Transverse colon (tissue), 4 donors: ENCODE measurements around the gene GTF2IRD1. TPM values are rescaled to one million over a fixed set of nuclear protein-coding genes. Genes with fewer than 3 reads are reported as not detected.
A peak's percentile ranks its signal among the peaks of the same experiment; 100 is the strongest.

Experiments
- DNase-seq: peaks from one replicate; pipeline ENCODE4 v3.0.0-alpha.2; 2019
- H3K27ac ChIP-seq, 4 donors: fragments of 200-600 bp; sonication (generic); 2 replicates each; pipeline ENCODE4 v1.5.1; 2016 to 2018; ENCODE audit warnings: inconsistent platforms in 4 of 4
- H3K27me3 ChIP-seq: fragments of 200-600 bp; sonication (generic); 2 replicates; pipeline ENCODE4 v1.5.1; 2017; ENCODE audit warnings: inconsistent platforms
- H3K36me3 ChIP-seq, 4 donors: fragments of 200-600 bp; sonication (generic); 2 replicates each; pipeline ENCODE4 v1.5.1; 2017 to 2019; ENCODE audit warnings: inconsistent platforms in 4 of 4
- H3K4me1 ChIP-seq, 4 donors: fragments of 200-600 bp; sonication (generic); 2 replicates each; pipeline ENCODE4 v1.5.1; 2017 to 2020; ENCODE audit warnings: inconsistent platforms in 4 of 4
- H3K4me3 ChIP-seq, 4 donors: fragments of 200-600 bp; sonication (generic); 1 replicate in 1 of 4; 2 replicates in 3 of 4; pipeline versions ENCODE4 v1.5.1 to v1.6.1; 2017 to 2019; ENCODE audit warnings: inconsistent platforms in 4 of 4
- H3K9me3 ChIP-seq, 2 donors: fragments of 200-600 bp; sonication (generic); 2 replicates each; pipeline ENCODE4 v1.5.1; 2017 to 2019; ENCODE audit warnings: inconsistent platforms in 2 of 2
- CTCF ChIP-seq, 5 experiments: fragments of 200-600 bp in 3 of 5; fragments of 450-650 bp in 2 of 5; sonication (generic) in 3 of 5; IDR thresholded peaks; 1 replicate in 2 of 5; 2 replicates in 3 of 5; pipeline ENCODE4 v1.5.1; 2016 to 2017; ENCODE audit warnings: antibody characterized with exemption in 5 of 5, inconsistent platforms in 3 of 5, mild to moderate bottlenecking in 2 of 5, moderate library complexity in 1 of 5
- EP300 ChIP-seq: sonication (generic); formaldehyde crosslinking; IDR thresholded peaks from one replicate; pipeline ENCODE4 v1.6.1; 2017; ENCODE audit warnings: antibody characterized with exemption, low read depth
- POLR2A ChIP-seq: fragments of 450-650 bp; IDR thresholded peaks from one replicate; pipeline ENCODE4 v1.6.1; 2016; ENCODE audit warnings: antibody characterized with exemption, mild to moderate bottlenecking, moderate library complexity
- POLR2AphosphoS5 ChIP-seq, 3 donors: sonication (generic); formaldehyde crosslinking; IDR thresholded peaks; one replicate each; pipeline ENCODE4 v1.6.1; 2016; ENCODE audit warnings: antibody characterized with exemption in 3 of 3
- WGBS, 2 donors: methylation state at CpG; one replicate each; pipeline ENCODE4 v1.1.5; 2018; ENCODE audit warnings: low coverage in 1 of 2; 5-methylcytosine and 5-hydroxymethylcytosine counted together
- in situ Hi-C, 4 donors: fragments of 200-750 bp; cut with MboI; loops; one replicate each; pipeline versions ENCODE4 v1.15.0 to v1.15.1; 2017; ENCODE audit warnings: low sequenced_read_pairs in 3 of 4, low pct_ligation_motif_present in 1 of 4, low pct_unique_long_range_greater_than_20kb in 1 of 4
- intact Hi-C: fragments of 100-400 bp; cut with DNase I; formaldehyde crosslinking; loops from one replicate; pipeline ENCODE4 v1.15.1; 2023; ENCODE audit warnings: low total_unique reads
- total RNA-seq, 4 donors: library from RNA; depleted of rRNA; stranded (reverse); fragments of >200 nt; gene quantifications; one replicate each; pipeline ENCODE4 v1.1.0, GENCODE V29; 2016

The GTF2IRD1 gene
- total RNA-seq, 4 donors from 2014 or later, result 4.6 to 22.4 (median 14.7) TPM

GRCh38 chr7:74455928-74456327 lies 2.2 kb downstream of the GTF2IRD1 start:
- no peak for TF ChIP-seq POLR2AphosphoS5 (IDR thresholded peaks at IDR 0.05)
- no peak for TF ChIP-seq CTCF (IDR thresholded peaks at IDR 0.05)
- TF ChIP-seq POLR2A, result no peak
- no peak for TF ChIP-seq EP300
- no peak overlapping the region for H3K4me3 ChIP-seq
- intact Hi-C loops (no loop called here), in situ Hi-C loops (no loop called here)
- WGBS, 2 donors, result 56 to 60% methylated on average over 2 to 6 of the region's 6 CpGs
- H3K9me3 ChIP-seq, result no peaks in the 10 kb centered on the region
- no peaks in the 10 kb centered on the region for H3K27me3 ChIP-seq
- H3K4me1 ChIP-seq, result peaks cover 19 to 35% (median 29%) of the 10 kb centered on the region in 4 donors
- DNase-seq, result no peak
- peak overlapping the region; percentile 81 to 96 (median 90) for H3K27ac ChIP-seq
- H3K36me3 ChIP-seq, result no peaks in the 10 kb centered on the region

GRCh38 chr7:74457007-74457406 lies 3.3 kb downstream of the GTF2IRD1 start:
- intact Hi-C loops, result no loop called here
- peak overlapping the region in 1 of 4 donors; percentile 28 for H3K27ac ChIP-seq
- 89% methylated on average over 5 of the region's 5 CpGs; no CpG with 5 or more reads in 1 of the 2 donors for WGBS, 2 donors
- in situ Hi-C loops, result no loop called here
- TF ChIP-seq POLR2A (no peak), POLR2AphosphoS5 (IDR thresholded peaks at IDR 0.05) (no peak), EP300 (no peak), CTCF (IDR thresholded peaks at IDR 0.05) (no peak)
- H3K4me1 ChIP-seq, result peaks cover 19 to 34% (median 28%) of the 10 kb centered on the region in 4 donors
- no peak for DNase-seq
- H3K36me3 ChIP-seq, result no peaks in the 10 kb centered on the region
- no peaks in the 10 kb centered on the region for H3K9me3 ChIP-seq
- no peak overlapping the region for H3K4me3 ChIP-seq
- no peaks in the 10 kb centered on the region for H3K27me3 ChIP-seq

- no peaks in the 10 kb centered on the region for H3K27me3 ChIP-seq
- TF ChIP-seq CTCF (IDR thresholded peaks at IDR 0.05) (no peak), POLR2AphosphoS5 (IDR thresholded peaks at IDR 0.05) (no peak)
- H3K27ac ChIP-seq, result no peak overlapping the region
- no peaks in the 10 kb centered on the region for H3K9me3 ChIP-seq
- in situ Hi-C loops (no loop called here), intact Hi-C loops (no loop called here)
- peaks cover 7 to 30% (median 21%) of the 10 kb centered on the region in 4 donors for H3K4me1 ChIP-seq
- H3K4me3 ChIP-seq, result no peak overlapping the region
- whole genome bisulfite sequencing, 2 donors, result 81 to 84% methylated on average over 5 to 15 of the region's 15 CpGs
- DNase-seq, result no peak
- no peaks in the 10 kb centered on the region for H3K36me3 ChIP-seq
Observed at GRCh38 chr7:74461970-74462706, 8.4 kb downstream of the GTF2IRD1 start.

GRCh38 chr7:74462707-74463100 lies 9.0 kb downstream of the GTF2IRD1 start:
- TF ChIP-seq EP300, result no peak
- TF ChIP-seq POLR2AphosphoS5 (IDR thresholded peaks at IDR 0.05), result no peak
- TF ChIP-seq CTCF (IDR thresholded peaks at IDR 0.05), result no peak
- no peak for TF ChIP-seq POLR2A
- H3K27me3 ChIP-seq, result no peaks in the 10 kb centered on the region
- peaks cover 7 to 30% (median 21%) of the 10 kb centered on the region in 4 donors for H3K4me1 ChIP-seq
- H3K4me3 ChIP-seq, result no peak overlapping the region
- H3K36me3 ChIP-seq, result no peaks in the 10 kb centered on the region
- in situ Hi-C loops, result no loop called here
- 67% methylated on average over 11 of the region's 11 CpGs; no CpG with 5 or more reads in 1 of the 2 donors for WGBS, 2 donors
- H3K27ac ChIP-seq, result no peak overlapping the region
- intact Hi-C loops, result no loop called here
- no peak for DNase-seq
- H3K9me3 ChIP-seq, result no peaks in the 10 kb centered on the region
